CD4-positive, alpha-beta T cell (primary cell): ENCODE data around the gene KRTAP3-3. TPM values are rescaled to one million over a fixed set of nuclear protein-coding genes. Genes with fewer than 3 reads are reported as not detected.

ENCODE experiments used
- ATAC-seq: fragments of 200-7000 bp; cut with Tn5 transposase; one replicate; pipeline ENCODE4 v1.10.0; 2022; ENCODE audit warnings: mild to moderate bottlenecking; ENCODE audit not compliant: poor library complexity
- CTCF ChIA-PET: fragments of 350-600 bp; sonication (Branson Sonifier 250); formaldehyde crosslinking; loops from one replicate; lab custom pipeline; 2021; ENCODE audit warnings: antibody characterized with exemption, inconsistent platforms; lab: Charles Lee
- POLR2A ChIA-PET: fragments of 350-600 bp; sonication (Branson Sonifier 250); formaldehyde crosslinking; loops from one replicate; lab custom pipeline; 2021; ENCODE audit warnings: antibody characterized with exemption, inconsistent platforms; lab: Charles Lee
- DNase-seq, 14 experiments: peaks; one replicate each; pipeline ENCODE4 v3.0.0-alpha.2; 2013 to 2020; ENCODE audit warnings: mixed read lengths in 2 of 14
- H3K27ac ChIP-seq, 2 donors: one replicate each; pipeline versions ENCODE4 v1.5.1 to v1.7.0; 2013; ENCODE audit warnings: low read length in 2 of 2, low read depth in 1 of 2, mild to moderate bottlenecking in 1 of 2
- H3K27me3 ChIP-seq, 2 experiments: 1 replicate in 1 of 2; 2 replicates in 1 of 2; pipeline versions ENCODE4 v1.6.1 to v1.7.0; 2013; ENCODE audit warnings: low read length in 2 of 2, control low read depth in 1 of 2, mild to moderate bottlenecking in 1 of 2, moderate library complexity in 1 of 2; ENCODE audit not compliant: insufficient read depth in 2 of 2, control insufficient read depth in 1 of 2
- H3K36me3 ChIP-seq: one replicate; pipeline ENCODE4 v1.6.1; 2013; ENCODE audit warnings: low read length, control low read depth; ENCODE audit not compliant: insufficient read depth
- H3K4me1 ChIP-seq: one replicate; pipeline ENCODE4 v1.6.1; 2013; ENCODE audit warnings: low read length, control low read depth; ENCODE audit not compliant: insufficient read depth
- H3K4me3 ChIP-seq: one replicate; pipeline ENCODE4 v1.5.1; 2013; ENCODE audit warnings: mild to moderate bottlenecking, low read length, moderate library complexity
- H3K9me3 ChIP-seq, 2 experiments: 1 replicate in 1 of 2; 2 replicates in 1 of 2; pipeline versions ENCODE4 v1.6.1 to v1.7.0; 2013; ENCODE audit warnings: low read length in 2 of 2, mild to moderate bottlenecking in 2 of 2, control low read depth in 1 of 2, moderate library complexity in 1 of 2; ENCODE audit not compliant: control insufficient read depth in 1 of 2, insufficient read depth in 1 of 2
- H3K27ac Mint-ChIP-seq: one replicate; pipeline ENCODE4 v1.8.0; 2020; ENCODE audit warnings: mixed read lengths
- H3K27me3 Mint-ChIP-seq: one replicate; pipeline ENCODE4 v1.8.0; 2021; ENCODE audit warnings: mixed read lengths
- H3K36me3 Mint-ChIP-seq: one replicate; pipeline ENCODE4 v1.8.0; 2021; ENCODE audit warnings: low read depth, mixed read lengths
- H3K4me1 Mint-ChIP-seq: one replicate; pipeline ENCODE4 v1.8.0; 2021; ENCODE audit warnings: low read depth, mixed read lengths
- H3K4me3 Mint-ChIP-seq: one replicate; pipeline ENCODE4 v1.8.0; 2020; ENCODE audit warnings: mild to moderate bottlenecking, mixed read lengths
- H3K9me3 Mint-ChIP-seq: one replicate; pipeline ENCODE4 v1.8.0; 2020; ENCODE audit warnings: mixed read lengths
- intact Hi-C, 2 experiments: fragments of 100-400 bp; cut with DNase I in 1 of 2; cut with micrococcal nuclease in 1 of 2; formaldehyde crosslinking; loops; one replicate each; pipeline versions ENCODE4 v1.15.1 to v1.9.0; 2023 to 2025; cut with DNase I, micrococcal nuclease
- total RNA-seq, 174 experiments: library from RNA in 2 of 174; stranded (reverse) in 2 of 174; gene quantifications; one replicate each; pipeline ENCODE4 v1.2.3 and lab custom pipeline; 2021 to 2026
- TF ChIP-seq, protein P1 (sequence below): fragments of 200-600 bp; IDR thresholded peaks from one replicate; pipeline ENCODE4 v1.8.0; 2022; ENCODE audit warnings: antibody characterized with exemption, mild to moderate bottlenecking

The KRTAP3-3 gene
- total RNA-seq, 2 experiments from 2014 or later, result not detected

DNA sequence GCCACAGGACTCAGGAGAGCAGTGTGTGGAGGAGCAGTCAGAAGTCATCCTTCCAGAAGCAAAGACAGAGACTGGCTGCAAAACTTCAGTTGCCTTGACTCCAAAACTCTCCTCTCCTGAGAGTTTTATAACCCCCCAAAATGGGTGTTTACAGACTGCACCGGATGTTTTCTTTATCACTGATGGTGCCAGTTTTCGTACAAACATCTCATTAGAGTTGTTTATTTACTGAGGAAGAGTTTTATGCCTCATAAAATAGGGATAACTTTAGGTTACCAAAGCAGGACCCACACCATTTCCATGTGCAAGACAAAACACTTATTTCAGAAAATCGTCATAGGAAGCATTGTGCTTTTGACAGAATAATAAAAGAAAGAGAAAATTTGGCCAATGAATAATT, 9.7 kb downstream of the KRTAP3-3 start, which contains the start of gene KRT40:
KRT40 (minus strand) TSS at position 101 of the 400 bp plus-strand sequence; CDS start at position 48, 53 bp downstream.
- CTCF ChIA-PET, result no interaction called here
- Histone ChIP-seq H3K27me3 (peaks cover 0 to 14% of the 10 kb centered on the region in 2 experiments), H3K27ac (no peak within 1 kb of the TSS), H3K4me1 (no peaks in the 10 kb centered on the region), H3K4me3 (no peak within 1 kb of the TSS), H3K9me3 (no peaks in the 10 kb centered on the region), H3K36me3 (no peaks in the 10 kb centered on the region)
- TF ChIP-seq, protein P1, sequence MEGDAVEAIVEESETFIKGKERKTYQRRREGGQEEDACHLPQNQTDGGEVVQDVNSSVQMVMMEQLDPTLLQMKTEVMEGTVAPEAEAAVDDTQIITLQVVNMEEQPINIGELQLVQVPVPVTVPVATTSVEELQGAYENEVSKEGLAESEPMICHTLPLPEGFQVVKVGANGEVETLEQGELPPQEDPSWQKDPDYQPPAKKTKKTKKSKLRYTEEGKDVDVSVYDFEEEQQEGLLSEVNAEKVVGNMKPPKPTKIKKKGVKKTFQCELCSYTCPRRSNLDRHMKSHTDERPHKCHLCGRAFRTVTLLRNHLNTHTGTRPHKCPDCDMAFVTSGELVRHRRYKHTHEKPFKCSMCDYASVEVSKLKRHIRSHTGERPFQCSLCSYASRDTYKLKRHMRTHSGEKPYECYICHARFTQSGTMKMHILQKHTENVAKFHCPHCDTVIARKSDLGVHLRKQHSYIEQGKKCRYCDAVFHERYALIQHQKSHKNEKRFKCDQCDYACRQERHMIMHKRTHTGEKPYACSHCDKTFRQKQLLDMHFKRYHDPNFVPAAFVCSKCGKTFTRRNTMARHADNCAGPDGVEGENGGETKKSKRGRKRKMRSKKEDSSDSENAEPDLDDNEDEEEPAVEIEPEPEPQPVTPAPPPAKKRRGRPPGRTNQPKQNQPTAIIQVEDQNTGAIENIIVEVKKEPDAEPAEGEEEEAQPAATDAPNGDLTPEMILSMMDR, result no peak
- POLR2A ChIA-PET, result no interaction called here
- no peaks in the 10 kb centered on the region for H3K9me3 Mint-ChIP-seq
- H3K27ac Mint-ChIP-seq, result no peak within 1 kb of the TSS
- no peak for DNase-seq
- H3K36me3 Mint-ChIP-seq, result no peaks in the 10 kb centered on the region
- intact Hi-C loops, result no loop called here
- no peak for ATAC-seq
- no peak within 1 kb of the TSS for H3K4me3 Mint-ChIP-seq
- H3K27me3 Mint-ChIP-seq, result peaks cover 16% of the 10 kb centered on the region
- no peaks in the 10 kb centered on the region for H3K4me1 Mint-ChIP-seq

DNA sequence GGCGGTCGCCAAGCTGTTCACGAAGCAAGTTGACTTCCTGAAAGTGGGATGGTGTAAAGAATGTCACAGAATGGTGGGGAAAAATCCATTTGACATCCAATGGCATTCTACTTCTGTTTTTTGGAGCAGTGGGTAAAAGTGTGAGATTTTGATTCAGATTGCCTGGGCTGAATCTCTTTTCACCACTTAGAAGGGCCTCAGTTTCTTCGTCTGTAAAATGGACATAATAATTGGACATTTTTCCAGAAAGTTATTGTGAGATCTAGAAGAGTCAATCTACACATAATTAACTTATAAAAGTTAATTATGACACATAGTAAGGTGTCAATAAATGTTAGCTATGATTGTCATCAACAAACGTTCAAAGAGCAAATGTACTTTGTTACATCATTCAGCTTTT, 12.8 kb downstream of the KRTAP3-3 start:
- intact Hi-C loops, result no loop called here
- no peak overlapping the region for H3K4me3 Mint-ChIP-seq
- ChIA-PET CTCF (no interaction called here), POLR2A (no interaction called here)
- no peaks in the 10 kb centered on the region for H3K9me3 Mint-ChIP-seq
- no peak overlapping the region for H3K4me3 ChIP-seq
- TF ChIP-seq, protein P1, result no peak
- no peaks in the 10 kb centered on the region for H3K4me1 ChIP-seq
- no peaks in the 10 kb centered on the region for H3K9me3 ChIP-seq
- H3K36me3 Mint-ChIP-seq, result no peaks in the 10 kb centered on the region
- no peaks in the 10 kb centered on the region for H3K36me3 ChIP-seq
- H3K4me1 Mint-ChIP-seq, result no peaks in the 10 kb centered on the region
- no peak for ATAC-seq
- DNase-seq, result no peak
- no peak overlapping the region for H3K27ac Mint-ChIP-seq
- peaks cover 15% of the 10 kb centered on the region for H3K27me3 Mint-ChIP-seq
- peaks cover under 1 to 17% of the 10 kb centered on the region in 2 experiments for H3K27me3 ChIP-seq
- H3K27ac ChIP-seq, result no peak overlapping the region

DNA sequence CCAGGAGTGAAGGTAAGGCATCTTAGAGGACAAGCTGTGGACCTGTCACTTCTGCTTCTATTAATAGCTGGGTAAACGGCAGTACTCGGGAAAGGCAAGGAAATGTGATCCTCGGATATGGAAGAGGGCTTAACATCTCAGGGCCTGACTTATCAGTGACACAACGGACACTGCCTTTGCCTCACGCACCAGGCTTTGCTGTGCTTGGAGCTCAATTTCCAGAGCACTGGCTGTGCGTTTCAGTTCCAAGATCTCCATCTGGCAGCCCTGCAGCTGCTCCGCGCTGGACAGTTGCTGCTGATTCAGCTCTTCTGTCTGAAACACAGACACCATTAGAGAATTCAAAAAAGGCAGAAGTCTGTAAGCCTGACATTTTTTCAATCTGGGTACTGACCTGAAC, 13.4 kb downstream of the KRTAP3-3 start:
- TF ChIP-seq, protein P1, result no peak
- Mint-ChIP-seq H3K36me3 (no peaks in the 10 kb centered on the region), H3K27me3 (peaks cover 16% of the 10 kb centered on the region), H3K9me3 (no peaks in the 10 kb centered on the region), H3K4me1 (no peaks in the 10 kb centered on the region), H3K27ac (no peak overlapping the region), H3K4me3 (no peak overlapping the region)
- no peak overlapping the region for H3K27ac ChIP-seq
- ChIA-PET POLR2A (no interaction called here), CTCF (no interaction called here)
- ATAC-seq (no peak), DNase-seq (no peak)
- H3K27me3 ChIP-seq, result peaks cover 3 to 19% of the 10 kb centered on the region in 2 experiments
- no peaks in the 10 kb centered on the region for H3K36me3 ChIP-seq
- intact Hi-C loops, result no loop called here
- no peaks in the 10 kb centered on the region for H3K4me1 ChIP-seq
- H3K9me3 ChIP-seq, result no peaks in the 10 kb centered on the region
- H3K4me3 ChIP-seq, result no peak overlapping the region
